PFSK-1 (cell line): ENCODE data around the gene MSX2.

Experiments
- POLR2AphosphoS5 ChIP-seq: IDR thresholded peaks from 2 replicates; pipeline ENCODE4 v1.6.1; 2012; ENCODE audit warnings: low read depth, mild to moderate bottlenecking, control low read depth, low read length, moderate library complexity
- REST ChIP-seq, 2 experiments: IDR thresholded peaks; 2 replicates each; pipeline versions ENCODE4 v1.6.1 to v1.8.0; 2011 to 2012; ENCODE audit warnings: low read depth in 2 of 2, low read length in 2 of 2, control low read depth in 1 of 2, inconsistent platforms in 1 of 2, mild to moderate bottlenecking in 1 of 2, moderate library complexity in 1 of 2; ENCODE audit not compliant: insufficient read depth in 1 of 2
- TAF1 ChIP-seq: IDR thresholded peaks from 2 replicates; pipeline ENCODE4 v1.6.1; 2012; ENCODE audit warnings: low read length, control low read depth, borderline replicate concordance; ENCODE audit not compliant: insufficient read depth

GRCh38 chr5:174688441-174689354 is 35.7 kb upstream of the MSX2 start:
- TF ChIP-seq REST (IDR thresholded peaks at IDR 0.05; ENCODE audit: insufficient read depth in 1 of 2, low read depth in 2 of 2, low read length in 2 of 2), result no peak
- no peak for TF ChIP-seq POLR2AphosphoS5
- no peak for TF ChIP-seq TAF1
